Measurements from ENCODE around the gene MOB4. TPM values are rescaled to one million over a fixed set of nuclear protein-coding genes. Genes with fewer than 3 reads are reported as not detected.

MOB4 gene
- polyA plus RNA-seq, 1 of the 3 experiments (the other 2 are of a cell fraction): 22.0 TPM

DNA sequence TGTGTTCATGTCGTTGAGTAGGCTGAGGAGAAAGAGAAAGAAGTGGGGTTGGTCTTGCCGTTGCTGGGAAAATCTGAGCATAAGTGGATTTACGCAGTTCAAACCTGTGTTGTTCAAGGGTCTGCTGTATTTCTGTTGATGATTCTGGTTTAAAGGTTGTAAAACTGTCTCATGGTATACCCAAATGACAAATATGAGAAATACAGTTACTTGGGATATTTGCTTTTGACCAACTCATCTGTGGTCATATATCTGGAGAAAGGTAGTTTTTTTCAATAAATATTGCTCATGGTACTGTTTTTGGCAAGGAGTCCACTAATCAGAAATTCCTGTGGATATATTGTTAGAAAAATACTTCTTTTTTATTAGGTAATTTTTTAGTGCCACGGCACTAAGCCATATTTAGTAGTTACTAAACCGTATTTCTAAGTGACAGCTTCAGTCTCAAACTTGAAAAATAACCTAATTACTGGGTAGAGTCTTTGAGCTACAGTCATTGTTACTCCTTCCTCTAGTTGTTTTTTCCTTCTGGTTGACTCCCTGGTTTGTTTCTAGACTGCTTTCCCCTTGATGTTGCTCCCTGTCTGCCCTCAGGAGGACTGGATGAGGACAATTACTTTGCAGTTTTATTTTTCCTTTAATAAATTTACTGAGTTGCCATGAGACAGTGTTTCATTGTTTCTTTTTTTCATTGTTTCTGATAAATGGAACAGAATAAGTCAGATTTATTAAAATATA lies 31.5 kb downstream of the MOB4 start:
- no peak for DNase-seq
- POLR2A ChIA-PET: no interaction called here
- no peak for TF ChIP-seq YY1 (IDR thresholded peaks at IDR 0.05; ENCODE audit: low read depth)
- TF ChIP-seq, protein P1, sequence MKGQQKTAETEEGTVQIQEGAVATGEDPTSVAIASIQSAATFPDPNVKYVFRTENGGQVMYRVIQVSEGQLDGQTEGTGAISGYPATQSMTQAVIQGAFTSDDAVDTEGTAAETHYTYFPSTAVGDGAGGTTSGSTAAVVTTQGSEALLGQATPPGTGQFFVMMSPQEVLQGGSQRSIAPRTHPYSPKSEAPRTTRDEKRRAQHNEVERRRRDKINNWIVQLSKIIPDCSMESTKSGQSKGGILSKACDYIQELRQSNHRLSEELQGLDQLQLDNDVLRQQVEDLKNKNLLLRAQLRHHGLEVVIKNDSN (IDR thresholded peaks at IDR 0.05; ENCODE audit: borderline replicate concordance, low read depth): no peak
- TF ChIP-seq EZH2phosphoT487 (IDR thresholded peaks at IDR 0.05; ENCODE audit: borderline replicate concordance, low read depth): no peak
- TF ChIP-seq MEF2A (IDR thresholded peaks at IDR 0.05; ENCODE audit: borderline replicate concordance, low read depth): no peak
- no peak for TF ChIP-seq RAD21 (IDR thresholded peaks at IDR 0.05; ENCODE audit: low read length)
- TF ChIP-seq FOXJ3 (CRISPR knock-in tag; IDR thresholded peaks at IDR 0.05): no peak
- TF ChIP-seq RXRA (IDR thresholded peaks at IDR 0.05; ENCODE audit: borderline replicate concordance, low read depth): no peak
- no peak for TF ChIP-seq MXI1 (IDR thresholded peaks at IDR 0.05; ENCODE audit: low read depth, low read length)
- TF ChIP-seq GABPA (IDR thresholded peaks at IDR 0.05; ENCODE audit: low read depth): no peak
- TF ChIP-seq, protein P2, sequence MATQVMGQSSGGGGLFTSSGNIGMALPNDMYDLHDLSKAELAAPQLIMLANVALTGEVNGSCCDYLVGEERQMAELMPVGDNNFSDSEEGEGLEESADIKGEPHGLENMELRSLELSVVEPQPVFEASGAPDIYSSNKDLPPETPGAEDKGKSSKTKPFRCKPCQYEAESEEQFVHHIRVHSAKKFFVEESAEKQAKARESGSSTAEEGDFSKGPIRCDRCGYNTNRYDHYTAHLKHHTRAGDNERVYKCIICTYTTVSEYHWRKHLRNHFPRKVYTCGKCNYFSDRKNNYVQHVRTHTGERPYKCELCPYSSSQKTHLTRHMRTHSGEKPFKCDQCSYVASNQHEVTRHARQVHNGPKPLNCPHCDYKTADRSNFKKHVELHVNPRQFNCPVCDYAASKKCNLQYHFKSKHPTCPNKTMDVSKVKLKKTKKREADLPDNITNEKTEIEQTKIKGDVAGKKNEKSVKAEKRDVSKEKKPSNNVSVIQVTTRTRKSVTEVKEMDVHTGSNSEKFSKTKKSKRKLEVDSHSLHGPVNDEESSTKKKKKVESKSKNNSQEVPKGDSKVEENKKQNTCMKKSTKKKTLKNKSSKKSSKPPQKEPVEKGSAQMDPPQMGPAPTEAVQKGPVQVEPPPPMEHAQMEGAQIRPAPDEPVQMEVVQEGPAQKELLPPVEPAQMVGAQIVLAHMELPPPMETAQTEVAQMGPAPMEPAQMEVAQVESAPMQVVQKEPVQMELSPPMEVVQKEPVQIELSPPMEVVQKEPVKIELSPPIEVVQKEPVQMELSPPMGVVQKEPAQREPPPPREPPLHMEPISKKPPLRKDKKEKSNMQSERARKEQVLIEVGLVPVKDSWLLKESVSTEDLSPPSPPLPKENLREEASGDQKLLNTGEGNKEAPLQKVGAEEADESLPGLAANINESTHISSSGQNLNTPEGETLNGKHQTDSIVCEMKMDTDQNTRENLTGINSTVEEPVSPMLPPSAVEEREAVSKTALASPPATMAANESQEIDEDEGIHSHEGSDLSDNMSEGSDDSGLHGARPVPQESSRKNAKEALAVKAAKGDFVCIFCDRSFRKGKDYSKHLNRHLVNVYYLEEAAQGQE (IDR thresholded peaks at IDR 0.05; ENCODE audit: low read depth, low read length): no peak
- no peak for TF ChIP-seq POLR2AphosphoS5 (IDR thresholded peaks at IDR 0.05; ENCODE audit: low read depth, low read length)
- Histone ChIP-seq H2AFZ (ENCODE audit: low read depth) (no peak overlapping the region), H3K9me2 (no peaks in the 10 kb centered on the region), H3K9me3 (no peaks in the 10 kb centered on the region), H3F3A (replicated peaks; ENCODE audit: insufficient read depth) (peaks cover under 1% of the 10 kb centered on the region), H3K4me3 (ENCODE audit: low read depth in 2 of 2, low read length in 1 of 2) (no peak overlapping the region), H4K20me1 (ENCODE audit: insufficient read depth) (peaks cover 6% of the 10 kb centered on the region; the same call in 1 of the 2 replicates), H3K79me2 (ENCODE audit: insufficient read depth) (peaks cover 56% of the 10 kb centered on the region), H3K9ac (no peak overlapping the region), H3K4me2 (no peak overlapping the region), H3K4me1 (ENCODE audit: control insufficient read depth in 1 of 2, insufficient read depth in 2 of 2, low read depth in 1 of 2, low read length in 1 of 2) (no peaks in the 10 kb centered on the region), H3K36me3 (replicated peaks in 1 of 2; ENCODE audit: control insufficient read depth in 1 of 2, insufficient read depth in 2 of 2, low read length in 1 of 2) (peaks cover 36 to 79% of the 10 kb centered on the region in 2 experiments), H3K27ac (ENCODE audit: low read depth in 2 of 2, low read length in 1 of 2) (no peak overlapping the region), H3K27me3 (ENCODE audit: insufficient read depth) (no peaks in the 10 kb centered on the region)
- 91% methylated on average over 5 of the region's 5 CpGs for WGBS (ENCODE audit: low lambda C conversion rate)
- CTCF ChIA-PET: no interaction called here

DNA sequence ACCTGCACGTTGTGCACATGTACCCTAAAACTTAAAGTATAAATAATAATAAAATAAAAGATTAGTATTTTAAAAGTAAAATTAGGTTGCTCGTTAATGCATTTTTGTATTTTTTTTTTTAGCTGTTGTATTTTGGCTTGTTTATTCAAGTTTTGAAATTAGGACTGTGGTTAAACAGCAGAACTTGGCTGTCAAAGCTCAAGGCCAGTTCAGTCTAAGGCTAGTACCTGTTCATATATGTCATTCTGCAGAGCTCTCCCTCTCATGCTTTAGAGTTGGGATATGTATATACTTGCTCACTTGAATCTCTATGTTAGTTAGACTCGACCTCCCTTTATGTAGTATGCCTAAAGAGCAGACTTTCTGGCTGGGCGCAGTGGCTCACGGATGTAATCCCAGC lies 32.7 kb downstream of the MOB4 start:
- H3K4me1 ChIP-seq (ENCODE audit: control insufficient read depth in 1 of 2, insufficient read depth in 2 of 2, low read depth in 1 of 2, low read length in 1 of 2): no peaks in the 10 kb centered on the region
- H3K79me2 ChIP-seq (ENCODE audit: insufficient read depth): peaks cover 50% of the 10 kb centered on the region
- no peak overlapping the region for H3K27ac ChIP-seq (ENCODE audit: low read depth in 2 of 2, low read length in 1 of 2)
- no peak overlapping the region for H3K4me3 ChIP-seq (ENCODE audit: low read depth in 2 of 2, low read length in 1 of 2)
- H3K36me3 ChIP-seq (replicated peaks in 1 of 2; ENCODE audit: control insufficient read depth in 1 of 2, insufficient read depth in 2 of 2, low read length in 1 of 2): peaks cover 40 to 76% of the 10 kb centered on the region in 2 experiments
- H3K9me3 ChIP-seq: no peaks in the 10 kb centered on the region
- ChIA-PET POLR2A (no interaction called here), CTCF (no interaction called here)
- H3K27me3 ChIP-seq (ENCODE audit: insufficient read depth): no peaks in the 10 kb centered on the region
- WGBS (ENCODE audit: low lambda C conversion rate): 93% methylated on average over 5 of the region's 5 CpGs
- H3K9ac ChIP-seq: no peak overlapping the region
- H3F3A ChIP-seq (replicated peaks; ENCODE audit: insufficient read depth): peaks cover 4% of the 10 kb centered on the region
- DNase-seq: no peak
- no peak overlapping the region for H3K4me2 ChIP-seq
- H4K20me1 ChIP-seq (ENCODE audit: insufficient read depth): peaks cover 6% of the 10 kb centered on the region; the same call in 1 of the 2 replicates
- no peaks in the 10 kb centered on the region for H3K9me2 ChIP-seq
- H2AFZ ChIP-seq (ENCODE audit: low read depth): no peak overlapping the region
- TF ChIP-seq, protein P3, sequence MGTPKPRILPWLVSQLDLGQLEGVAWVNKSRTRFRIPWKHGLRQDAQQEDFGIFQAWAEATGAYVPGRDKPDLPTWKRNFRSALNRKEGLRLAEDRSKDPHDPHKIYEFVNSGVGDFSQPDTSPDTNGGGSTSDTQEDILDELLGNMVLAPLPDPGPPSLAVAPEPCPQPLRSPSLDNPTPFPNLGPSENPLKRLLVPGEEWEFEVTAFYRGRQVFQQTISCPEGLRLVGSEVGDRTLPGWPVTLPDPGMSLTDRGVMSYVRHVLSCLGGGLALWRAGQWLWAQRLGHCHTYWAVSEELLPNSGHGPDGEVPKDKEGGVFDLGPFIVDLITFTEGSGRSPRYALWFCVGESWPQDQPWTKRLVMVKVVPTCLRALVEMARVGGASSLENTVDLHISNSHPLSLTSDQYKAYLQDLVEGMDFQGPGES (IDR thresholded peaks at IDR 0.05; ENCODE audit: low read depth, low read length): no peak
- TF ChIP-seq EP300 (IDR thresholded peaks at IDR 0.05; ENCODE audit: borderline replicate concordance in 1 of 2, low read depth in 1 of 2, low read length in 1 of 2): no peak
- no peak for TF ChIP-seq SIN3A (IDR thresholded peaks at IDR 0.05; ENCODE audit: borderline replicate concordance, low read depth, low read length)
- TF ChIP-seq RFX5 (IDR thresholded peaks at IDR 0.05; ENCODE audit: low read length): no peak
- TF ChIP-seq, protein P4, sequence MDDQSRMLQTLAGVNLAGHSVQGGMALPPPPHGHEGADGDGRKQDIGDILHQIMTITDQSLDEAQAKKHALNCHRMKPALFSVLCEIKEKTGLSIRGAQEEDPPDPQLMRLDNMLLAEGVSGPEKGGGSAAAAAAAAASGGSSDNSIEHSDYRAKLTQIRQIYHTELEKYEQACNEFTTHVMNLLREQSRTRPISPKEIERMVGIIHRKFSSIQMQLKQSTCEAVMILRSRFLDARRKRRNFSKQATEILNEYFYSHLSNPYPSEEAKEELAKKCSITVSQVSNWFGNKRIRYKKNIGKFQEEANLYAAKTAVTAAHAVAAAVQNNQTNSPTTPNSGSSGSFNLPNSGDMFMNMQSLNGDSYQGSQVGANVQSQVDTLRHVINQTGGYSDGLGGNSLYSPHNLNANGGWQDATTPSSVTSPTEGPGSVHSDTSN (IDR thresholded peaks at IDR 0.05): no peak
- TF ChIP-seq, protein P5, sequence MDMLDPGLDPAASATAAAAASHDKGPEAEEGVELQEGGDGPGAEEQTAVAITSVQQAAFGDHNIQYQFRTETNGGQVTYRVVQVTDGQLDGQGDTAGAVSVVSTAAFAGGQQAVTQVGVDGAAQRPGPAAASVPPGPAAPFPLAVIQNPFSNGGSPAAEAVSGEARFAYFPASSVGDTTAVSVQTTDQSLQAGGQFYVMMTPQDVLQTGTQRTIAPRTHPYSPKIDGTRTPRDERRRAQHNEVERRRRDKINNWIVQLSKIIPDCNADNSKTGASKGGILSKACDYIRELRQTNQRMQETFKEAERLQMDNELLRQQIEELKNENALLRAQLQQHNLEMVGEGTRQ (IDR thresholded peaks at IDR 0.05; ENCODE audit: borderline replicate concordance, low read depth, low read length): no peak
